Eye (tissue), 1 donor: ENCODE measurements around the gene KIF13A.
"Not testable (repeated sequence)": the region's sequence is repeated elsewhere in the genome, so short reads cannot be mapped to it uniquely, and the experiment has no call there.

Experiments used
- DNase-seq: peaks from one replicate; pipeline ENCODE4 v3.0.0-alpha.2; 2015

The KIF13A gene

DNA sequence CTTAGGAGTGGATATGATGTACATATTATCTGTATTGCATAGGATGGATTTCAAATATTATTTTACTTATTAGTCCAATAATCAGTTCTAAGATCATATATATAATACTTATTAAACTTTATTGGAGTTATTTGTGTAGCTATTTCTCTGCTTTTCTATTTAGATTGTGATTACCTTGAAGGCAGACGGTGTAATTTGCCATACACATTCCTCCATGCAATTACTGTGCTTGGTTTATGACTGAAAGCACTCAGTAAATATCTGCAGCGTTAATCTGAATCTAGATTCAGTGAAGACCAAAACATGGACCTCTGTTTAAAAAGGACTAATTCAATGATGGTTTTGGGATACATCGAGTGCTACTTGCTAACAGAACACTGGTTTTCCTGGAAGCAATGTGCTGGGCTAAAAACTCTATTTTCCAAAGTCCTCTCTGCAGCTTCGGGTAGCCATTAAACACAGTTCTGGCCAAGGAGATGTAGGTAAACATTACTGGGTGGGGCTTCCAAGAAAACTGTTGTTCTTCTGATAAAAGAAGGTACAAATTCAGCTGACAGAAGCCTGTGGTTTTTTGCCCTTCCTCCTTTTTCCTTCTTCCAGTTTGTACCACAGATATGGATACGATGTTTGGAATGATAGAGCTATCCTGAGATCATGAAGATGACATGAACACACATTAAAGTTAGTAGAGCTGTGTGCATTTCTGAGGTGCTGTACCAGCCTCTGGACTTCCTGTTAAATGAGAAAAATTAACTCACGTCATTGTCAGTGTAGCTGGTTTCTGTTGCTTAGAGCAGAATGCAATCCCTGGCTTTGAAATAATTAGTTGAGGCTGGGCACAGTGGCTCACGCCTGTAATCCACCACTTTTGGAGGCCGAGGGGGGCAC is 144.3 kb downstream of the KIF13A start:
- no peak for DNase-seq

DNA sequence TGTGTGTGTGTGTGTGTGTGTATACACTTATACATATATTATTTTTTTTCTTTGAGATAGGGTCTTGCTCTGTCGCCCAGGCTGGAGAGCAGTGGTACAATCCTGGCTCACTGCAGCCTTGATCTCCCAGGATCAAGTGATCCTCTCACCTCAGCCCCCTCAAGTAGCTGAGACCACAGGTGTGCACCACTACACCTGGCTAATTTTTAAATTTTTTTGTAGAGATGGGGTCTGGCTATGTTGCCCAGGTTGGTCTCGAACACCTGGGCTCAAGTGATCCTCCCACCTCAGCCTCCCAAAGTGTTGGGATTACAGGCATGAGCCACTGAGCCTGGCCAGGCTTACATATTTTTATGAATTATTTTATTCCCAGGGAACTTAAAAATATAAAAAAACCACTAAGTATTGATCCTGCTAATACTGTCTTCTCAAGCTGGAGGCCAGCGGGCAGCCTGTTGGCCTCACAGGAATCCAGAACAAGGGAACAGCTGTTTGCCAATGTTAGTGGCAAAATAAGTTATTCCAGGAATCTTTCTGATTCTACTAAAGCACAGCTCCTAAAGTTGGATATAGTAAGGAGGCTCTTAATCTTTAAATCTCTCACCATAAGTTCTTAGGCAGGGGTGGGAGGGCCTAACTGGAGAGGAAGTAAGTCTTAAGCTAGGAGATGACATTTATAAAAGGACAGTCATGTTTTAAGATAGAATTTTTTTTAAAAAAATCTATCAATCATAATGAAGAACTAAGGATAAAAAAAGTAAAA is 145.2 kb downstream of the KIF13A start:
- no peak for DNase-seq

- no peak for DNase-seq
Observed at GRCh38 chr6:17839513-17840223, 147.8 kb downstream of the KIF13A start.

DNA sequence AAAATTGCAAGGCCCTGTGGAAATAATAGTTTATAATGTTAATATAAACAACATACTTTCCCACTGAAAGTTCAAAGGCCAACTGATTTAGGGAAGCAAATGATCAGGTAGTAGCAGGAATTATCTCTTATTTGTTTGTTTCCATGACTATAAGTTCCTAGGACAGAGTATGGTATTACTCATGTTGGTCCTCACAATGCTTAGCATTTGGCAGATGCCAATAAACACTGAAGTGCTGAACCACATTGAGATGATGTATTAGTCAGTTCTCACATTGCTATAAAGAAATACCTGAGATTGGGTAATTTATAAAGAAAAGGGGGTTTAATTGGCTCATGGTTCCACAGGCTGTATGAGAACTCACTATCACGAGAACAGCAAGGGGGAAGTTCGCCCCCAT is 151.1 kb downstream of the KIF13A start:
- DNase-seq = no peak

DNA sequence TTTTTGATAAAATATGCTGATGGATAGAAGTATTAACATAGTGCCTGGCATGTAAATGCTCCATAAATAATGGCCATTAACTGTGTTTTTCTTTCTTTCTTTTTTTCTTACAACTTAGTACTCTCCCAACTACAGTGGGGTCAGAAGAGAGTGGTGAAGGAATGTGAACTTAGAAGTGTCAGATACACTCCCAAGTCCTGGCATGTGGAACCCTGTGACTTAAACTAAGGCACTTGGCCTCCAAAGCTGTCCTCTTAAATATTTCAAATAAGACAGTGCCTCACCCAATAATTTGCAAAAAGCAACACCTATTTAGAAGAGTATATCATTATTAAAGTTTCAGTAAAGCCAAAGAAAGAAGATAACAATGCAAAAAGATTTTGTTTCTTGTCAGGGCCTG is 151.7 kb downstream of the KIF13A start:
- DNase-seq = no peak

GRCh38 chr6:17831135-17831534 is 156.3 kb downstream of the KIF13A start:
- no peak for DNase-seq

DNA sequence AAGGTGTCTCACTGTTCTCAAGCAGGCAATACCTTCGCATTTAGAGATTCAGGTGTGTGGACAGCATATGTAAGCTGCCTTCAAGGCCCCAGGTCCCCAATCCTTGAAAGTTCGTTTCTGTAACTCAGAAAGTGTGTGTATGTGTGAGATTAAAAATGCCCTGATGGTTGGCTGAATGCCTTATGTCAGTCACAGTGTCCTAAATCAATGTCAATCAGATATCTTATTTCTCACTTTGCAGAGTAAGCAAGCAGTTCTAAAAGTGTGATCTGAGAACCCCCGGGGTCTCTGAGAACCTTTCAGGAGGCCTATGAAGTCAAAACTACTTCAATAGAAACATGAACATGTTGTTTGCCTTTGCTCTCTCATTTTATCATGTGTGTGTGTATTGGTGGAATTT is 157.5 kb downstream of the KIF13A start:
- no peak for DNase-seq

- no peak for DNase-seq
Observed at GRCh38 chr6:17828149-17828548, 159.3 kb downstream of the KIF13A start.

GRCh38 chr6:17826301-17826700 is 161.1 kb downstream of the KIF13A start:
- no peak for DNase-seq

- DNase-seq = peak; percentile 15
Observed at GRCh38 chr6:17820055-17820454, 167.4 kb downstream of the KIF13A start.

- no peak for DNase-seq
Observed at GRCh38 chr6:17817763-17818162, 169.7 kb downstream of the KIF13A start.

GRCh38 chr6:17816921-17817611 is 170.4 kb downstream of the KIF13A start:
- peak; percentile 9 for DNase-seq

GRCh38 chr6:17813542-17813941 is 173.9 kb downstream of the KIF13A start:
- DNase-seq = no peak

- DNase-seq = no peak
Observed at GRCh38 chr6:17812311-17812710, 175.1 kb downstream of the KIF13A start.

GRCh38 chr6:17808609-17809008 is 178.8 kb downstream of the KIF13A start:
- DNase-seq = no peak

DNA sequence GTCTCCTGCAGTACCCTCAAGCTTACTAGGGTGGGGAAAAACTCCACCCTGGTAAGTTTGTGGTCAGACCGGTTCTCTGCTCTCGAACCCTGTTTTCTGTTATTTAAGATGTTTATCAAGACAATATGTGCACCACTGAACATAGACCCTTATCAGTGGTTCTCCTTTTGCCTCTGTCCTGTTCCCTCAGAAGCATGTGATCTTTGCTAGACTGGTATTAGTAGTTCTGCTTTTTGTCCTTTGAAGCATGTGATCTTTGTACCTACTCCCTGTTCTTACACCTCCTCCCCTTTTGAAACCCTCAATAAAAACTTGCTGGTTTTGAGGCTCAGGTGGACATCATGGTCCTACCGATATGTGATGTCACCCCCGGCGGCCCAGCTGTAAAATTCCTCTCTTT is 180.0 kb downstream of the KIF13A start:
- not testable (repeated sequence) for DNase-seq

DNA sequence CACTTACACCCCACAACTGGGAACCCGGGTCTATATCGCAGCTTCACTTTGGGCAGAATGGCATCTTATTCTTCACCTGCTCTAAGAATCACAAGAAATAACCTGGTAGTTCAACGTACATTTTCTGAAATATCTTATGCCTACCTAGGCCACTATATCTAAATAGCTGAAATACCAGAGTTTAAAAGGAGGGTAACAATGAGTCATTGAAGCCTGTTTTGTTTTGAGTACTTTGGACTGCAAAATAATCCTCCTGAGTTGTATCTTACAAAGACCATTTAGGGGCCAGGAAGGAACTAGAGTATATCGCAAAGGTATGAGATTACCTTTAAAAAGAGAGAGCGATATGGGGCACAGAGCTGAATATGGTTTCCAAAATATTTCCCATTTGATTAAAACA is 184.0 kb downstream of the KIF13A start:
- DNase-seq = no peak

DNA sequence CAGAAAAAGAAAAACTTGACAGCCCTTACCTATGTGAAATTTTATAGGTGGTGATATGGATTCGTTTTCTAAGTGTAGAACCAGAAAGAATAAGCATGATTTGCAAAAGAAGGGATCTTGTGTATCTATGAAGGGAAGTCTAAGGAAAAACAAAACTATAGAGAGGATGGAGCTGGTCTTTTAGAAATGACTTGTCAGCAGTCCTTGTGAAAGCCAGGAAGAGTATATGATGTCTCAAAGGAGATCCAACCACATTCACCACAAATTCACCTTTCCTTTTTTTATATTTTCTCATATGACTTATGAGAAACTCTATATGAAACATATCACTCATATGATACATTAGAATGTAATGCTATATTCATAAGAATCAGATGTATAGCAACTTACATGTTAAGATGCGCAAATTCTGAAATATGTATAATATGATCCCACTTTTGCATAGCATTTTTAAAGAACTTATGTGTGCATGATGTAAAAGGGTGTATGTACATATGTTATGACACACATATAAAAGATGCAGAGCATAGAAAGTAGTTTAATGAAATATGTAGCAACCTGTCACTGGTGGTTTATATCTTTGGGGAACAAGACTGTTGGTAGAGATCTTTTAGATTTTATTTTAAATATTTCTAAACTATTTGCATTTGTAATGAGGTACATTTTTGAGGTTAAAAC is 188.8 kb downstream of the KIF13A start:
- DNase-seq = no peak

GRCh38 chr6:17790489-17790888 is 196.9 kb downstream of the KIF13A start:
- DNase-seq = no peak

GRCh38 chr6:17785094-17785787 is 202.2 kb downstream of the KIF13A start:
- no peak for DNase-seq

GRCh38 chr6:17780061-17780460 is 207.4 kb downstream of the KIF13A start:
- DNase-seq = no peak

DNA sequence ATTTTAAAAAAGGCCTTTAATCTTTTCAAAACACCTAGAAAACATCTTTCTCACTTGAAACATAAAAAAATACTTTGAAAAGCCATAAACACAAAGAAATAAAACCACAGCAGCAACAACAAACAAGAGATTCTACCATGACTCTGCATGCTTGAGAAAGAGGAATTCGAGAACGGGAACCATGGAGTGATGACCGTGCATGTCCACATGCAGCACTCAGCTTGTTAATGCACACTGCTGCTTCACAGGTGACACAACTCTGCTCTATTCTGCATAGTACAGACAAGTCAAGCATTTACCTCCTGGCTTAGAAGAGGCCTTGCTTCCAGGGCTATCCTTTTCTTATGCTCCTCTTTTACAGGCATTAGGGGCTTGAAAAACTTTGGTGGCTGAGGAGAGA is 215.8 kb downstream of the KIF13A start:
- DNase-seq = no peak
